ENCODE measurements around the gene NPW. TPM values are rescaled to one million over a fixed set of nuclear protein-coding genes. Genes with fewer than 3 reads are reported as not detected.

The NPW gene
- total and polyA plus RNA-seq, 2 donors (not counting 3 experiments of a cell fraction or from before 2014, with no cell fraction given), result 0.84 to 3.3 TPM

- H3K27ac ChIP-seq (ENCODE audit: insufficient read depth, low read depth, low read length), result no peak overlapping the region
- DNase-seq (ENCODE audit: low read depth, low spot score) (no peak), FAIRE-seq (no peak)
- H3K79me2 ChIP-seq (ENCODE audit: control insufficient read depth, insufficient read depth, low read length), result no peaks in the 10 kb centered on the region
- H3K27me3 ChIP-seq (ENCODE audit: control insufficient read depth in 2 of 2, insufficient read depth in 2 of 2, low read length in 2 of 2), result no peaks in the 10 kb centered on the region
- BruUV-seq (replicated peaks), result no TSS peak
- ChIA-PET POLR2A (interaction anchor here (0.7 to 1.0 kb wide), 2 partner anchors 114 to 163 kb away, joined by 3 read pairs; partner anchors contain the start of gene TRAF7), CTCF (interaction anchor here (0.9 to 1.2 kb wide), 2 partner anchors 18 to 100 kb away, joined by 3 to 5 read pairs; no protein-coding TSS in a partner anchor)
- no peak overlapping the region for H3K9ac ChIP-seq (replicated peaks; ENCODE audit: extremely low read depth, insufficient read depth, low read length)
- intact Hi-C loops (cut with micrococcal nuclease) (no loop called here), dilution Hi-C loops (cut with MboI; ENCODE audit: extremely low pct_ligation_motif_present, low sequenced_read_pairs) (loop anchor here (25.0 kb wide), 1 partner anchor 121 kb away; the partner anchor contains the start of gene TRAF7)
- H3K4me3 ChIP-seq (replicated peaks in 1 of 3; ENCODE audit: insufficient read depth in 1 of 3, low read depth in 1 of 3, low read length in 3 of 3), result no peak overlapping the region
- peaks cover 0 to 10% of the 10 kb centered on the region in 2 experiments for H3K36me3 ChIP-seq (ENCODE audit: control insufficient read depth in 2 of 2, extremely low read depth in 1 of 2, insufficient read depth in 2 of 2, low read length in 2 of 2)
- TF ChIP-seq EZH2 (IDR thresholded peaks at IDR 0.05; ENCODE audit: borderline replicate concordance, low read depth, low read length, severe bottlenecking) (no peak), MYC (IDR thresholded peaks at IDR 0.05; ENCODE audit: low read depth, low read length) (no peak), CTCF (IDR thresholded peaks at IDR 0.05; ENCODE audit: extremely low read depth in 1 of 2, insufficient read depth in 1 of 2, low read depth in 1 of 2, low read length in 2 of 2) (no peak), POLR2AphosphoS5 (IDR thresholded peaks at IDR 0.05; ENCODE audit: insufficient read depth, low read depth, low read length) (no peak), JUN (IDR thresholded peaks at IDR 0.05; ENCODE audit: borderline replicate concordance, insufficient read depth, insufficient read length, low read depth) (no peak), FOS (IDR thresholded peaks at IDR 0.05; ENCODE audit: borderline replicate concordance, insufficient read depth, low read length) (no peak), GATA2 (IDR thresholded peaks at IDR 0.05; ENCODE audit: insufficient read depth, insufficient read length, low read depth, low read length) (no peak), POLR2A (IDR thresholded peaks at IDR 0.05; ENCODE audit: low read depth, low read length) (no peak), MAX (IDR thresholded peaks at IDR 0.05; ENCODE audit: insufficient read depth, insufficient read length) (no peak)
- H3K4me1 ChIP-seq (ENCODE audit: control insufficient read depth, extremely low read depth, insufficient read depth, low read length), result peaks cover 22% of the 10 kb centered on the region
- no peaks in the 10 kb centered on the region for H4K20me1 ChIP-seq (replicated peaks; ENCODE audit: control insufficient read depth, extremely low read depth, insufficient read depth, low read length)
- H2AFZ ChIP-seq (ENCODE audit: low read depth, low read length), result no peak overlapping the region
- no peaks in the 10 kb centered on the region for H3K9me1 ChIP-seq (replicated peaks; ENCODE audit: control insufficient read depth, extremely low read depth, insufficient read depth, low read length)
- no peaks in the 10 kb centered on the region for H3K9me3 ChIP-seq (replicated peaks; ENCODE audit: control insufficient read depth, insufficient read depth, low read length)
- H3K4me2 ChIP-seq (ENCODE audit: insufficient read depth, low read length), result no peak overlapping the region
These were observed 21.4 kb downstream of the NPW start for GRCh38 chr16:2040787-2041522.
